ENCODE results near the gene THADA.

DNA sequence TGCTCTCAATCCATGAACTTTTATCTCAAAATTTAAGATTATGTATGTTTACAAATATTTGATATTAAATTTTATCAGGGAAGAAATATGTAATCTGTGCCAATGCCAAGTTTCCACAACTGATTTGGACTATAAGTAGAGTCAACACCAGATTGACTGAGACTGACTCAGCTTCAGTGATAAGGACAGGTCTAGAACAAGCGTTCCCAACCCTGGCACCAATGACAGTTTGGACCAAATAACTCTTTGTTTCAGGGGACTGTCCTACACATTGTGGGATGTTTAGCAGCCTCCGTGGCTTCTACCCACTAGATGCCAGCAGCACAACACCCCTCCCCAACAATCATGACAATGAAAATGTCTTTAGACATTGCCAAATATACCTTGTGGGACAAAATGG is 165.3 kb downstream of the THADA start:
- TF ChIP-seq CTCF (IDR thresholded peaks at IDR 0.05; ENCODE audit: insufficient read depth, low read length, poor library complexity, severe bottlenecking), result no peak
- TF ChIP-seq EZH2phosphoT487 (conservative IDR thresholded peaks at IDR 0.05; ENCODE audit: low read length), result no peak
